HepG2 (cell line): ENCODE data around the gene DEPDC5. TPM values are rescaled to one million over a fixed set of nuclear protein-coding genes. Genes with fewer than 3 reads are reported as not detected.

Source experiments
- ATAC-seq: fragments of 200-7000 bp; cut with Tn5 transposase; 3 replicates; pipeline ENCODE4 v1.9.1; 2020; ENCODE audit warnings: mild to moderate bottlenecking, moderate library complexity
- BruUV-seq: library from RNA; stranded (reverse); fragments of 400-500 nt; replicated peaks from 2 replicates; lab custom pipeline; 2021; lab: Mats Ljungman, UMichigan
- CTCF ChIA-PET: fragments of 300-600 bp; formaldehyde crosslinking; extraction: SDS; loops from one replicate; lab custom pipeline; 2021; ENCODE audit warnings: low total read pairs, inconsistent platforms, low intra/inter-chr PET ratio; lab: Yijun Ruan, JAX
- POLR2A ChIA-PET: fragments of 350-600 bp; sonication (Branson Sonifier 250); formaldehyde crosslinking; loops from one replicate; lab custom pipeline; 2020; ENCODE audit warnings: antibody characterized with exemption, inconsistent platforms; lab: Yijun Ruan, JAX
- DNase-seq: peaks from one replicate; pipeline ENCODE4 v3.0.0-alpha.2; 2015; ENCODE audit warnings: low spot score
- FAIRE-seq: peaks from 3 replicates; lab custom pipeline; 2011; peaks lifted over from hg19 to GRCh38; lab: Jason Lieb, UNC
- H2AFZ ChIP-seq: one replicate; pipeline ENCODE4 v1.6.1; 2011; ENCODE audit warnings: low read length, inconsistent platforms
- H3K27ac ChIP-seq: fragments of 300-600 bp; 3 replicates; pipeline ENCODE4 v1.8.0; 2011; ENCODE audit warnings: mixed run types, mild to moderate bottlenecking, mixed read lengths, low read length, inconsistent platforms; ENCODE audit not compliant: insufficient read depth; ENCODE audit errors: extremely low read length
- H3K27me3 ChIP-seq, 2 experiments: fragments of 200-600 bp in 1 of 2; 2 replicates in 1 of 2; 3 replicates in 1 of 2; pipeline versions ENCODE4 v1.6.0 to v1.8.0; 2011; ENCODE audit warnings: low read length in 2 of 2, mild to moderate bottlenecking in 2 of 2, moderate library complexity in 2 of 2, inconsistent platforms in 1 of 2; ENCODE audit not compliant: insufficient read depth in 2 of 2, control insufficient read depth in 1 of 2
- H3K36me3 ChIP-seq, 2 experiments: fragments of 200-600 bp in 1 of 2; replicated peaks in 1 of 2; 2 replicates in 1 of 2; 3 replicates in 1 of 2; pipeline versions ENCODE4 v1.5.1 to v1.8.0; 2011; ENCODE audit warnings: low read length in 2 of 2, inconsistent platforms in 1 of 2; ENCODE audit not compliant: insufficient read depth in 2 of 2, control insufficient read depth in 1 of 2
- H3K4me1 ChIP-seq: 2 replicates; pipeline ENCODE4 v1.5.1; 2012; ENCODE audit warnings: low read length, inconsistent platforms; ENCODE audit not compliant: insufficient read depth
- H3K4me2 ChIP-seq: 2 replicates; pipeline ENCODE4 v1.6.0; 2011; ENCODE audit warnings: low read depth, low read length, inconsistent platforms
- H3K4me3 ChIP-seq, 3 experiments: fragments of 200-600 bp in 1 of 3; sonication (generic), shearing (Covaris generic) in 1 of 3; replicated peaks in 1 of 3; 2 replicates each; pipeline ENCODE4 v1.5.1; 2011 to 2016; ENCODE audit warnings: low read length in 3 of 3, inconsistent platforms in 2 of 3, low read depth in 2 of 3, mild to moderate bottlenecking in 2 of 3, control low read depth in 1 of 3, mixed read lengths in 1 of 3; ENCODE audit not compliant: insufficient read depth in 1 of 3
- H3K79me2 ChIP-seq: one replicate; pipeline ENCODE4 v1.6.1; 2011; ENCODE audit warnings: low read length, inconsistent platforms; ENCODE audit not compliant: insufficient read depth
- H3K9ac ChIP-seq: 2 replicates; pipeline ENCODE4 v1.6.0; 2011; ENCODE audit warnings: mild to moderate bottlenecking, low read depth, low read length, inconsistent platforms; ENCODE audit not compliant: insufficient read depth
- H3K9me3 ChIP-seq: 2 replicates; pipeline ENCODE4 v1.5.1; 2012; ENCODE audit warnings: mild to moderate bottlenecking, low read length
- H4K20me1 ChIP-seq: 2 replicates; pipeline ENCODE4 v1.6.0; 2011; ENCODE audit warnings: inconsistent platforms, mild to moderate bottlenecking, low read length, moderate library complexity; ENCODE audit not compliant: insufficient read depth
- E2F1 ChIP-seq: sonication (generic); formaldehyde crosslinking; IDR thresholded peaks from 2 replicates; pipeline ENCODE4 v1.5.0; 2020; ENCODE audit warnings: missing genetic modification reagents
- ETV5 ChIP-seq: IDR thresholded peaks from 2 replicates; pipeline ENCODE4 v1.6.1; 2018; ENCODE audit warnings: missing biosample characterization, missing genetic modification reagents, inconsistent platforms, borderline replicate concordance
- HINFP ChIP-seq: sonication (generic); formaldehyde crosslinking; IDR thresholded peaks from 2 replicates; pipeline ENCODE4 v1.4.0; 2020; ENCODE audit warnings: low read depth, mild to moderate bottlenecking, missing genetic modification reagents
- MAF1 ChIP-seq: sonication (generic); formaldehyde crosslinking; IDR thresholded peaks from 2 replicates; pipeline ENCODE4 v1.5.0; 2020; ENCODE audit warnings: missing genetic modification reagents, borderline replicate concordance
- MTF1 ChIP-seq: sonication (generic); formaldehyde crosslinking; IDR thresholded peaks from 2 replicates; pipeline ENCODE4 v1.5.0; 2020; ENCODE audit warnings: missing genetic modification reagents
- RAD21 ChIP-seq: fragments of 450-650 bp; formaldehyde crosslinking; IDR thresholded peaks from 2 replicates; pipeline ENCODE4 v1.5.0; 2020; ENCODE audit warnings: mild to moderate bottlenecking
- RXRA ChIP-seq: sonication (generic); formaldehyde crosslinking; IDR thresholded peaks from 2 replicates; pipeline ENCODE4 v1.5.1; 2020; ENCODE audit warnings: missing genetic modification reagents
- SALL1 ChIP-seq: sonication (generic); formaldehyde crosslinking; IDR thresholded peaks from 2 replicates; pipeline ENCODE4 v1.8.0; 2022; ENCODE audit warnings: mild to moderate bottlenecking, missing genetic modification reagents
- SSRP1 ChIP-seq: IDR thresholded peaks from 2 replicates; pipeline ENCODE4 v1.6.1; 2016; ENCODE audit warnings: control low read depth
- STAT6 ChIP-seq: sonication (generic); formaldehyde crosslinking; IDR thresholded peaks from 2 replicates; pipeline ENCODE4 v1.4.0; 2020; ENCODE audit warnings: missing genetic modification reagents, mild to moderate bottlenecking, borderline replicate concordance
- TBX3 ChIP-seq: fragments of 450-650 bp; IDR thresholded peaks from 2 replicates; pipeline ENCODE4 v1.6.1; 2017; ENCODE audit warnings: antibody characterized with exemption, mild to moderate bottlenecking, inconsistent platforms, borderline replicate concordance
- ZFP1 ChIP-seq: IDR thresholded peaks from 2 replicates; pipeline ENCODE4 v1.6.1; 2016
- ZNF225 ChIP-seq: sonication (generic); formaldehyde crosslinking; IDR thresholded peaks from 2 replicates; pipeline ENCODE4 v1.4.0; 2020; ENCODE audit warnings: mild to moderate bottlenecking, missing genetic modification reagents
- ZNF431 ChIP-seq: sonication (generic); formaldehyde crosslinking; IDR thresholded peaks from 2 replicates; pipeline ENCODE4 v1.9.0; 2022; ENCODE audit warnings: missing genetic modification reagents, low read depth, mild to moderate bottlenecking, borderline replicate concordance
- ZNF446 ChIP-seq: sonication (generic); formaldehyde crosslinking; IDR thresholded peaks from 2 replicates; pipeline ENCODE4 v1.5.0; 2020; ENCODE audit warnings: mild to moderate bottlenecking, missing genetic modification reagents
- ZNF543 ChIP-seq: sonication (generic); formaldehyde crosslinking; IDR thresholded peaks from 2 replicates; pipeline ENCODE4 v1.4.0; 2020; ENCODE audit warnings: mild to moderate bottlenecking, missing genetic modification reagents
- ZNF567 ChIP-seq: sonication (generic); formaldehyde crosslinking; IDR thresholded peaks from 2 replicates; pipeline ENCODE4 v1.8.1; 2023; ENCODE audit warnings: mild to moderate bottlenecking, missing genetic modification reagents, borderline replicate concordance
- ZNF790 ChIP-seq: sonication (generic); formaldehyde crosslinking; IDR thresholded peaks from 2 replicates; pipeline ENCODE4 v1.8.0; 2022; ENCODE audit warnings: missing genetic modification reagents, mild to moderate bottlenecking, borderline replicate concordance
- WGBS: methylation state at CpG from one replicate; pipeline ENCODE4 v1.1.6; 2017; ENCODE audit warnings: low lambda C conversion rate; 5-methylcytosine and 5-hydroxymethylcytosine counted together
- in situ Hi-C: cut with HindIII; loops from 2 replicates; pipeline ENCODE4 v1.10.0; 2017; ENCODE audit warnings: low pct_unique_long_range_greater_than_20kb; ENCODE audit not compliant: extremely low pct_ligation_motif_present
- intact Hi-C: fragments of 100-400 bp; cut with micrococcal nuclease; formaldehyde crosslinking; loops from one replicate; pipeline ENCODE4 v1.10.0; 2022; ENCODE audit not compliant: unreplicated experiment
- polyA plus RNA-seq, 8 experiments: library from polyadenylated mRNA; depleted of rRNA in 3 of 8; stranded (reverse) in 7 of 8; unstranded in 1 of 8; fragments of >200 nt; fragmentation: Illumina TruSeq in 4 of 8; extraction: Trizol in 4 of 8; gene quantifications; 2 replicates each; pipeline versions ENCODE4 v1.2.1 to v1.2.3, GENCODE V29; 2011 to 2016; ENCODE audit warnings: low read depth in 4 of 8, missing spikeins in 1 of 8, mixed read lengths in 1 of 8; ENCODE audit not compliant: insufficient read depth in 1 of 8
- total RNA-seq, 5 experiments: library from RNA; depleted of rRNA; stranded (reverse); fragments of >200 nt; fragmentation: Illumina TruSeq; extraction: Trizol; gene quantifications; 2 replicates each; pipeline ENCODE4 v1.2.3, GENCODE V29; 2016; ENCODE audit warnings: low read depth in 1 of 5
- TF ChIP-seq, protein P1 (sequence below): sonication (generic); formaldehyde crosslinking; IDR thresholded peaks from 2 replicates; pipeline ENCODE4 v1.8.0; 2022; ENCODE audit warnings: mild to moderate bottlenecking, missing genetic modification reagents, moderate library complexity

The DEPDC5 gene
- total and polyA plus RNA-seq, 2 of the 13 experiments (the other 11 are each of a cell fraction or from before 2014, with no cell fraction given), result 9.8 to 12.4 TPM

GRCh38 chr22:31726692-31727091 is 27.1 kb upstream of the DEPDC5 start:
- H3K4me1 ChIP-seq, result peaks cover 21% of the 10 kb centered on the region
- H2AFZ ChIP-seq, result no peak overlapping the region
- in situ Hi-C loops, result no loop called here
- no peak for ATAC-seq
- no peak overlapping the region for H3K4me2 ChIP-seq
- 86% methylated on average over 3 of the region's 3 CpGs for WGBS
- no peak for DNase-seq
- POLR2A ChIA-PET, result no interaction called here
- no peaks in the 10 kb centered on the region for H3K9me3 ChIP-seq
- intact Hi-C loops, result no loop called here
- no peak overlapping the region for H3K9ac ChIP-seq
- BruUV-seq, result no TSS peak
- CTCF ChIA-PET, result no interaction called here
- no peak overlapping the region for H3K4me3 ChIP-seq
- H3K36me3 ChIP-seq, result peaks cover 6 to 30% of the 10 kb centered on the region in 2 experiments
- no peaks in the 10 kb centered on the region for H3K27me3 ChIP-seq
- TF ChIP-seq MTF1 (CRISPR knock-in tag), result no peak
- TF ChIP-seq TBX3, result no peak
- TF ChIP-seq ZNF567 (CRISPR knock-in tag), result no peak
- TF ChIP-seq SSRP1 (CRISPR knock-in tag), result no peak
- no peak for TF ChIP-seq ETV5
- TF ChIP-seq E2F1 (CRISPR knock-in tag), result no peak
- no peak for TF ChIP-seq RAD21 (CRISPR knock-in tag)
- no peak for TF ChIP-seq HINFP (CRISPR knock-in tag)
- no peak for TF ChIP-seq SALL1 (CRISPR knock-in tag)
- TF ChIP-seq ZFP1 (CRISPR knock-in tag), result no peak
- TF ChIP-seq MAF1 (CRISPR knock-in tag), result no peak
- no peak for TF ChIP-seq RXRA (CRISPR knock-in tag)
- TF ChIP-seq ZNF790 (CRISPR knock-in tag), result no peak
- TF ChIP-seq ZNF543 (CRISPR knock-in tag), result no peak
- TF ChIP-seq, protein P1, sequence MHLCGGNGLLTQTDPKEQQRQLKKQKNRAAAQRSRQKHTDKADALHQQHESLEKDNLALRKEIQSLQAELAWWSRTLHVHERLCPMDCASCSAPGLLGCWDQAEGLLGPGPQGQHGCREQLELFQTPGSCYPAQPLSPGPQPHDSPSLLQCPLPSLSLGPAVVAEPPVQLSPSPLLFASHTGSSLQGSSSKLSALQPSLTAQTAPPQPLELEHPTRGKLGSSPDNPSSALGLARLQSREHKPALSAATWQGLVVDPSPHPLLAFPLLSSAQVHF, result no peak
- TF ChIP-seq ZNF225 (CRISPR knock-in tag), result no peak
- TF ChIP-seq ZNF446, result no peak
- no peak for TF ChIP-seq ZNF431 (CRISPR knock-in tag)
- no peak for TF ChIP-seq STAT6 (CRISPR knock-in tag)
- no peak overlapping the region for H3K27ac ChIP-seq
- H3K79me2 ChIP-seq, result peaks cover 7% of the 10 kb centered on the region
- FAIRE-seq, result no peak
- H4K20me1 ChIP-seq, result peaks cover 8% of the 10 kb centered on the region
